AG10803 (cell line): ENCODE results near the gene KLHDC2.

Source experiments
- DNase-seq: peaks from one replicate; pipeline ENCODE4 v3.0.0; 2010; ENCODE audit warnings: low read depth
- H3K4me3 ChIP-seq: 2 replicates; pipeline ENCODE4 v1.5.1; 2011; ENCODE audit warnings: mild to moderate bottlenecking, low read length, control low read depth
- TF ChIP-seq, protein P1 (sequence below): conservative IDR thresholded peaks from 2 replicates; pipeline ENCODE4 v1.5.1; 2011; ENCODE audit warnings: mild to moderate bottlenecking, low read length, control low read depth, inconsistent platforms

The KLHDC2 gene

DNA sequence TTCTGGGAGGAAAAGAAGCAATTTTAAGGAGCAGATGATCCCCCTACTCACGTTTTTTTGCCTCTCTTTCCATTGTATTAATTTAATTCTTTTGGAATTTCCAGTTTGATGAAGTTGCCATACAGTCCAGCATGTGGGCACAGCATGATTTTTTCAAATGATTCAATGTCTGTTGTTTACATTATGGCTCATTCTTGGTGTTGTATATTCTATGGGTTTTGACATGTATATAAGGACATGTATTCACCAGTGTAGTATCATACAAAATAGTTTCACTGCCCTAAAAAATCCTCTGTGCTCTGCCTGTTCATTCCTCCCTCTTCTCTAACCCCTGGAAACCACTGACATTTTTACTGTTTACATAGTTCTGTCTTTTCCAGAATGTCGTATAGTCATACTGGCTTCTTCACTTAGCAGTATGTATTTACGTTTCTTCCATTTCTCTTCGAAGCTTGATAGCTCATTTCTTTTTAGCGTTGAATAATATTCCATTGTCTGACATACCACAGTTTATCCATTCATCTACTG is 13.3 kb upstream of the KLHDC2 start:
- no peak overlapping the region for H3K4me3 ChIP-seq
- no peak for DNase-seq
- TF ChIP-seq, protein P1, sequence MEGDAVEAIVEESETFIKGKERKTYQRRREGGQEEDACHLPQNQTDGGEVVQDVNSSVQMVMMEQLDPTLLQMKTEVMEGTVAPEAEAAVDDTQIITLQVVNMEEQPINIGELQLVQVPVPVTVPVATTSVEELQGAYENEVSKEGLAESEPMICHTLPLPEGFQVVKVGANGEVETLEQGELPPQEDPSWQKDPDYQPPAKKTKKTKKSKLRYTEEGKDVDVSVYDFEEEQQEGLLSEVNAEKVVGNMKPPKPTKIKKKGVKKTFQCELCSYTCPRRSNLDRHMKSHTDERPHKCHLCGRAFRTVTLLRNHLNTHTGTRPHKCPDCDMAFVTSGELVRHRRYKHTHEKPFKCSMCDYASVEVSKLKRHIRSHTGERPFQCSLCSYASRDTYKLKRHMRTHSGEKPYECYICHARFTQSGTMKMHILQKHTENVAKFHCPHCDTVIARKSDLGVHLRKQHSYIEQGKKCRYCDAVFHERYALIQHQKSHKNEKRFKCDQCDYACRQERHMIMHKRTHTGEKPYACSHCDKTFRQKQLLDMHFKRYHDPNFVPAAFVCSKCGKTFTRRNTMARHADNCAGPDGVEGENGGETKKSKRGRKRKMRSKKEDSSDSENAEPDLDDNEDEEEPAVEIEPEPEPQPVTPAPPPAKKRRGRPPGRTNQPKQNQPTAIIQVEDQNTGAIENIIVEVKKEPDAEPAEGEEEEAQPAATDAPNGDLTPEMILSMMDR, result no peak

DNA sequence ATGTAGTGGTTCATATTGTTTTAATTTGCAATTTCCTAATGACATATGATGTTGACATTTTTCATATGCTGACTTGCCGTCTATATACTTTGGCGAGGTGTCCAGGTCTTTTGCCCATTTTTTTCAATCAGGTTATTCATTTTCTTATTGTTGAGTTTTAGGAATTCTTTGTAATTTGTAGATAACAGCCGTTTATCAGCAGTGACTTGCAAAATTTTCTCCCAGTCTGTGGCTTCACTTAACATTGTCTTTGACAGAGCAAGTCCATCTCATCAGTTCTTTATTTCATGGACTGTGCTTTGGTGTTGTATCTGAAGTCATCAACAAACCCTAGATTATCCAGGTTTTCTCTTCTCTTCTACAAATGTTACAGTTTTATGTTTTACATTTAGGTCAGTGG is 12.6 kb upstream of the KLHDC2 start:
- no peak overlapping the region for H3K4me3 ChIP-seq
- DNase-seq, result no peak
- TF ChIP-seq, protein P1, result no peak

DNA sequence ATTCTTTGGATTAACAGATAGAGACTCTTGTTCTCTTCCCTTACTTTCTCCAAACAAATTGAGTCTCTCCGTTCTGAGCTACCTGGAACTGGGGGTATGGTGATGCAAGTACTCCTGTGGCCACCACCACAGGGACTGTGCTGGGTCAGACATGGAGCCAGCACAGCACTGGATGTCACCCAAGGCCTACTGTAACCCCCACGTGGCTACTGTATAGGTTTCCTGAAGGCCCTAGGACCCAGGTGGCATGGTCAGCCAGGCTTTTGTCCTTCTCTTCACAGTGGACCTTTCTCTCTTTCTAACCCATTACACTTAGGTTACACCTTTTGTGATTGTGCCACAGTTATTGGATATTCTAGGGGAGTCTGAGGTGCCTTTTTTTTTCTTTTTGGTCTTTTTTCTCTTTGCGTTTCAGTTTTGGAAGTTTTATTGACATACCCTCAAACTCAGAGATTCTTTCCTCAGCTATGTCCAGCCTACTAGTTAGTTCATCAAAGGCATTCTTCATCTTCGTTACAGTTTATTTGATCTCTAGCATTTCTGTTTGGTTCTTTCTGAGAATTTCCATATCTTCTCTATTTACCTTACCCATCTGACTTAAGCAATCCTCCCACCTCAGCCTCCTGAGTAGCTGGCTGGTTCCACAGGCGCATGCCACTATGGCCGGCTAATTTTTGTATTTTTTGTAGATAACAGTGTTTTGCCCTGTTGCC is 6.0 kb upstream of the KLHDC2 start:
- DNase-seq, result no peak
- no peak overlapping the region for H3K4me3 ChIP-seq
- TF ChIP-seq, protein P1, result no peak

DNA sequence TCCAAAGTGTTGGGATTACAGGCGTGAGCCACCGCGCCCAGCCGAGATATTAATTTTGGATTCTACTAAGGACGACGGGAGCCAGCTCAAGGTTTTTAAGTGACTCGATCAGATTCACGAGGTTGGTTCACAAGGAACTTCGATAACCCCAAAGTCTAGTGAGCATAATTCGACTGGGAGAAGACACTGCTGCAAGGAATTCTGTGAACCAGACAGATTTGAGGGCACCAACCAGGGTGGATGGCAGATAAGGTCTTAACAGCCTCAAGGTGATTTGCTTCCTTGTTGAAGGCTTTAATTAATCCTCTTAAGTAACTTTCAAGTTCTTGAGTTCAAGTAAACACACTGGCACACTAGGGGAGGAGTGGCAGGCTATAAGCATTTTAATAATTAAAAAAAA is 1.1 kb upstream of the KLHDC2 start:
- no peak for DNase-seq
- TF ChIP-seq, protein P1, result no peak
- H3K4me3 ChIP-seq, result peak overlapping the region; percentile 96

DNA sequence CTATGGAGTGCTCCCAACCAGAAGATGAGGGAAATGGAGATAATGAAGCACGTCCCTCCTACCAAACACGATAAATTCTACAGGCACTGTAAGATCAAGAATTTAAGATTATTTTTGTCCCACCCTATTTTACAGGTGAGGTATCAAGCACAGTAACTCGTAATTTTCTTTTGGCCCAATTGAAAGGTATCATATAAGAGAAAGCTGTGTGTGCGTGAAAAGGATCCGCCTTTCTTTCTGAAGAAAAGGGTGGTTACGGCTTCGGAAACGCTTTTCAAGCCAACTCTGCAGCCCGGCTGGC is 733 bp upstream of the KLHDC2 start:
- DNase-seq, result no peak
- H3K4me3 ChIP-seq, result peak overlapping the region; percentile 96
- TF ChIP-seq, protein P1, result no peak

DNA sequence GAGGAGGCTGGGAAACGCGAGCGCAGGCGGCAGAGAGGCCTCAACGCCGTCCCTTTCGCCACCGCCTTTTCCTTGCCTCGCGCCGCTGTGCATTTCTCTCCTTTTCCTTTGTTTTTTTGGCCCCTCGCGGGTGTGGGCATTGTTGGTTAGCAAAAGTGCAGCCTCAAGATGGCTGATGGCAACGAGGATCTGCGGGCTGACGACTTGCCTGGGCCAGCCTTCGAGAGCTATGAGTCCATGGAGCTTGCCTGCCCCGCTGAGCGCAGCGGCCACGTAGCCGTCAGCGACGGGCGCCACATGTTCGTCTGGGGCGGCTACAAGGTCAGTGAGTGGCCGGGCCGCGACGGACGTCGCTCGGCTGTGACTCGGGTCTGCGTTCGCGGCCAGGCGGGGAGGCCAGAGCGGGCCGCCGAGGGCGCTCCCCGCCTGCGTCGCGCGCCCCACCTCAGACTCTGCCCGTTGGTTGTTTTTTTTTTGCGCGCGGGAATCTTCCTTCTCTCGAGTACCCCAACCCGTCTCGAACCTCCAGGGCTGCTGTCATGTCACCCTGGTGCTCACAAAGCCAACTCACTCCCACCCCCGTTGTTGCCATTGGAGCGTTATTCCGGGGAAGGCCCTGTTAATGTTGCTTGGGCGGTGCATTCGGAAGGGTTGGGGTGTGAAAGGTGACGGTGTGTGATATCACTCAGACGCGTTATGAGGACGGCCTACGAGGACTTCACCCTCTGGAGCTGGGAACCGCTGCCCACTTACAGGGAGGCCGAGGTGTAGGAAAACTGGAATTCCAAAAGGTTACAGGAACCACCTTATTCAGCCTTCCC is 558 bp downstream of the KLHDC2 start:
- peak; percentile 60 for DNase-seq
- TF ChIP-seq, protein P1, result no peak
- peak overlapping the region; percentile 96 for H3K4me3 ChIP-seq

DNA sequence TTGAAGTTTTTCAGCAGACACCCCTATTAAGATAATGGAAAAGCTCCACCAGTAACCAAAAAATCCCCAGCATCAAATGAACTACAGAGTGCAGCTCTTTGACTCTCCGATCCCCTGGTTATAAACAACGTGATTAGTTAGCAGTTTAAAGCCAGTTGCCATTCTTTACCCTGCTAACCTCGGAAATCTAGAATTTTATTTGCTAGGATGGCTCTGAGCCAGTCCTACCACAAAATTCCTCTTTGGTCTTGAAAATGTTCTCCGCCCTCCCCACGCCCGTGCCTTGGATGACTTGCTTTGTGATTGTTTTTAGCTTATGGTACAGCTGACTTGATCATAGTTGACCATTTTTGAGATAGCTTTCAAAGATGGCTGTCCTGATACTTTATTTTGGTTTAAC is 1.2 kb downstream of the KLHDC2 start:
- DNase-seq, result peak; percentile 70
- H3K4me3 ChIP-seq, result peak overlapping the region; percentile 96
- TF ChIP-seq, protein P1, result no peak
